Mesenchymal stem cell (in vitro differentiated cells and primary cell): Measurements from ENCODE around the gene GOLGA6L7.

Experiments used
- DNase-seq: peaks from one replicate; pipeline ENCODE4 v3.0.0-alpha.2; 2013
- H2AFZ ChIP-seq: one replicate; pipeline ENCODE4 v1.6.1; 2013; ENCODE audit warnings: low read depth, mild to moderate bottlenecking, control low read depth, inconsistent platforms, low read length, moderate library complexity
- H2AK5ac ChIP-seq: 2 replicates; pipeline ENCODE4 v1.6.1; 2013; ENCODE audit warnings: low read length, moderate library complexity, mild to moderate bottlenecking, inconsistent platforms; ENCODE audit not compliant: severe bottlenecking
- H2BK120ac ChIP-seq: one replicate; pipeline ENCODE4 v1.6.1; 2013; ENCODE audit warnings: low read depth, mild to moderate bottlenecking, inconsistent platforms, low read length, moderate library complexity
- H2BK12ac ChIP-seq, 2 experiments: one replicate each; pipeline ENCODE4 v1.6.1; 2013; ENCODE audit warnings: inconsistent platforms in 2 of 2, low read length in 2 of 2, mild to moderate bottlenecking in 2 of 2, moderate library complexity in 2 of 2, control low read depth in 1 of 2
- H2BK15ac ChIP-seq: one replicate; pipeline ENCODE4 v1.6.1; 2013; ENCODE audit warnings: mild to moderate bottlenecking, low read depth, inconsistent platforms; ENCODE audit not compliant: poor library complexity, severe bottlenecking
- H2BK5ac ChIP-seq: 2 replicates; pipeline ENCODE4 v1.6.1; 2013; ENCODE audit warnings: low read depth, mild to moderate bottlenecking, low read length, control low read depth, inconsistent platforms; ENCODE audit not compliant: poor library complexity, severe bottlenecking
- H3K14ac ChIP-seq, 2 experiments: one replicate each; pipeline ENCODE4 v1.6.1; 2013; ENCODE audit warnings: inconsistent platforms in 2 of 2, low read length in 2 of 2, control low read depth in 1 of 2, mild to moderate bottlenecking in 1 of 2, moderate library complexity in 1 of 2
- H3K18ac ChIP-seq, 2 experiments: one replicate each; pipeline ENCODE4 v1.6.1; 2013; ENCODE audit warnings: inconsistent platforms in 2 of 2, low read length in 2 of 2, control low read depth in 1 of 2, low read depth in 1 of 2, mild to moderate bottlenecking in 1 of 2
- H3K23ac ChIP-seq, 2 experiments: one replicate each; pipeline ENCODE4 v1.6.1; 2013; ENCODE audit warnings: inconsistent platforms in 2 of 2, low read length in 2 of 2, mild to moderate bottlenecking in 2 of 2, moderate library complexity in 2 of 2, control low read depth in 1 of 2
- H3K27ac ChIP-seq: 2 replicates; pipeline ENCODE4 v1.5.1; 2013; ENCODE audit warnings: mild to moderate bottlenecking, moderate library complexity, low read length, control low read depth, inconsistent platforms; ENCODE audit not compliant: poor library complexity, severe bottlenecking
- H3K27me3 ChIP-seq, 2 experiments: 2 replicates each; pipeline versions ENCODE4 v1.6.1 to v1.7.0; 2013; ENCODE audit warnings: low read length in 2 of 2, mild to moderate bottlenecking in 2 of 2, moderate library complexity in 2 of 2, control low read depth in 1 of 2, inconsistent platforms in 1 of 2; ENCODE audit not compliant: control insufficient read depth in 1 of 2, insufficient read depth in 1 of 2
- H3K36me3 ChIP-seq, 2 experiments: 2 replicates each; pipeline versions ENCODE4 v1.6.1 to v1.7.0; 2013; ENCODE audit warnings: low read length in 2 of 2, control low read depth in 1 of 2, inconsistent platforms in 1 of 2, low read depth in 1 of 2, mild to moderate bottlenecking in 1 of 2; ENCODE audit not compliant: insufficient read depth in 2 of 2, control insufficient read depth in 1 of 2
- H3K4ac ChIP-seq, 2 experiments: one replicate each; pipeline ENCODE4 v1.6.1; 2013; ENCODE audit warnings: inconsistent platforms in 2 of 2, low read length in 2 of 2, mild to moderate bottlenecking in 2 of 2, moderate library complexity in 2 of 2, control low read depth in 1 of 2, low read depth in 1 of 2
- H3K4me1 ChIP-seq: 2 replicates; pipeline ENCODE4 v1.6.1; 2013; ENCODE audit warnings: low read depth, low read length, control low read depth; ENCODE audit not compliant: control insufficient read depth, insufficient read depth
- H3K4me2 ChIP-seq: 2 replicates; pipeline ENCODE4 v1.6.1; 2013; ENCODE audit warnings: low read length, mild to moderate bottlenecking, inconsistent platforms; ENCODE audit not compliant: poor library complexity, severe bottlenecking
- H3K4me3 ChIP-seq, 2 experiments: 2 replicates each; pipeline versions ENCODE4 v1.5.1 to v1.7.0; 2013; ENCODE audit warnings: low read length in 2 of 2, mild to moderate bottlenecking in 2 of 2, control low read depth in 1 of 2, low read depth in 1 of 2; ENCODE audit not compliant: insufficient read depth in 1 of 2
- H3K79me1 ChIP-seq: replicated peaks from 2 replicates; pipeline ENCODE4 v1.6.1; 2013; ENCODE audit warnings: mild to moderate bottlenecking, control low read depth, low read length, inconsistent platforms; ENCODE audit not compliant: poor library complexity, severe bottlenecking
- H3K9ac ChIP-seq: 2 replicates; pipeline ENCODE4 v1.7.0; 2013; ENCODE audit warnings: mild to moderate bottlenecking, low read length, moderate library complexity
- H3K9me3 ChIP-seq: 2 replicates; pipeline ENCODE4 v1.7.0; 2013; ENCODE audit warnings: mild to moderate bottlenecking, low read length; ENCODE audit not compliant: control insufficient read depth
- H4K8ac ChIP-seq: one replicate; pipeline ENCODE4 v1.6.1; 2013; ENCODE audit warnings: inconsistent platforms, mild to moderate bottlenecking, low read length, moderate library complexity
- H4K91ac ChIP-seq: one replicate; pipeline ENCODE4 v1.6.1; 2013; ENCODE audit warnings: mild to moderate bottlenecking, low read length, inconsistent platforms
- WGBS: methylation state at CpG from one replicate; pipeline ENCODE4 v1.1.7; 2013; ENCODE audit warnings: mixed read lengths; 5-methylcytosine and 5-hydroxymethylcytosine counted together

GOLGA6L7 gene

DNA sequence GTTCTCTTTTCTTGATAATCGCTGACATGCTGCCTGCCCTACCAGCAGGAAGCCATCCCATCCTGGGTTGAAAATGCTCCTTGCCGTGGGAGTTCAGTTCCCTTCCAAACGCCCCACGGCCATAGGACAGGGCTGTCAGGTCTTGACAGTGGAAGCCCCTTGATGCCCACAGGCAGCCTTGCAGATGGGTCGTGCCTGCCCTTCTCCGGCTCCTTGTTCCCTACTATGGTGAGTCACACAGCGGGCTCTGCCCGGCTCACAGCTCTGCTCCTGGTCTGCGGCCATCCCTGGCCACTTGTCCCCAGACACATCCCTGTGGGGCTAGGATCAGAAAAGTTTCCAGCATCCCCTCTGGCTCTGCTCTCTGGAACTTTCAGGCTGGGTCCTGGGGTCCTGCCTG lies 31.1 kb upstream of the GOLGA6L7 start:
- Histone ChIP-seq H3K9me3 (no peaks in the 10 kb centered on the region), H3K36me3 (no peaks in the 10 kb centered on the region), H3K27me3 (peaks cover 0 to 26% of the 10 kb centered on the region in 2 experiments), H3K4me2 (no peak overlapping the region), H3K9ac (no peak overlapping the region), H2BK5ac (no peak overlapping the region), H3K18ac (no peak overlapping the region), H3K4me3 (no peak overlapping the region), H2AFZ (no peak overlapping the region), H3K23ac (no peak overlapping the region), H4K91ac (no peak overlapping the region), H2AK5ac (no peak overlapping the region), H3K4me1 (no peaks in the 10 kb centered on the region), H2BK12ac (no peak overlapping the region), H3K14ac (no peak overlapping the region), H4K8ac (no peak overlapping the region), H3K79me1 (no peaks in the 10 kb centered on the region), H3K27ac (no peak overlapping the region), H2BK15ac (no peak overlapping the region), H3K4ac (no peak overlapping the region), H2BK120ac (no peak overlapping the region)
- DNase-seq: no peak
- 90% methylated on average over 9 of the region's 9 CpGs for WGBS

DNA sequence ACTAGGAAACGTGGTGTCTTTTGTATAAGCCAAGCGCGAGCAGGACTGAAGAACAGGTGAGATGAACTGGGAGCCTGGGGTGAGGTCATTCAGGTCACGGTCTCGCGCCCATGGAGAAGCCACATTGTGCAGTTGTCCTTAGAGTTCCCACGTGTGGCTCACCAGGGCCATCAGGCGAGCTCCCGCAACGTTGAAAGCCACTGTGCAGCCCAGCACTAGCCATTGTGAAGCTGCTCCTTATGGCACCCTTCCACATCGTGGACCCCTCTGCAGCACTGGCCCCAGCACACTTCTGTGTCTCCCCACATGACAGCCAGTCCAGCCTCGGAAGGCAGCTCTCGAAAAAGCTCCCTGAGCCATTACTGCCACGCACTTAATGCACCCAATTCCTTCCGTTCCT lies 29.8 kb upstream of the GOLGA6L7 start:
- Histone ChIP-seq H4K8ac (no peak overlapping the region), H3K27ac (no peak overlapping the region), H2BK120ac (no peak overlapping the region), H3K36me3 (no peaks in the 10 kb centered on the region), H3K14ac (peak overlapping the region in 1 of 2 experiments; percentile 55), H2BK12ac (no peak overlapping the region), H3K23ac (peak overlapping the region in 1 of 2 experiments; percentile 86), H3K4me2 (no peak overlapping the region), H3K4ac (no peak overlapping the region), H3K79me1 (no peaks in the 10 kb centered on the region), H3K27me3 (peaks cover 0 to 19% of the 10 kb centered on the region in 2 experiments), H2BK5ac (no peak overlapping the region), H2BK15ac (no peak overlapping the region), H3K9ac (no peak overlapping the region), H2AFZ (no peak overlapping the region), H3K18ac (no peak overlapping the region), H4K91ac (no peak overlapping the region), H2AK5ac (no peak overlapping the region), H3K4me1 (peaks cover 1% of the 10 kb centered on the region), H3K4me3 (no peak overlapping the region), H3K9me3 (no peaks in the 10 kb centered on the region)
- no peak for DNase-seq
- 88% methylated on average over 15 of the region's 15 CpGs for WGBS

- no peak overlapping the region for H3K23ac ChIP-seq
- peaks cover 4% of the 10 kb centered on the region for H3K9me3 ChIP-seq
- no peak overlapping the region for H3K14ac ChIP-seq
- no peak overlapping the region for H3K4me3 ChIP-seq
- H2BK120ac ChIP-seq: no peak overlapping the region
- H3K4me2 ChIP-seq: no peak overlapping the region
- WGBS: 80% methylated on average over 8 of the region's 8 CpGs
- H4K8ac ChIP-seq: no peak overlapping the region
- H2AFZ ChIP-seq: no peak overlapping the region
- H2BK15ac ChIP-seq: no peak overlapping the region
- no peak overlapping the region for H3K4ac ChIP-seq
- H3K79me1 ChIP-seq: no peaks in the 10 kb centered on the region
- H2AK5ac ChIP-seq: no peak overlapping the region
- H4K91ac ChIP-seq: no peak overlapping the region
- H2BK5ac ChIP-seq: no peak overlapping the region
- no peak overlapping the region for H2BK12ac ChIP-seq
- H3K4me1 ChIP-seq: peaks cover 1% of the 10 kb centered on the region
- DNase-seq: no peak
- no peak overlapping the region for H3K18ac ChIP-seq
- peaks cover 0 to 18% of the 10 kb centered on the region in 2 experiments for H3K27me3 ChIP-seq
- H3K27ac ChIP-seq: no peak overlapping the region
- H3K9ac ChIP-seq: no peak overlapping the region
- no peaks in the 10 kb centered on the region for H3K36me3 ChIP-seq
These were observed 28.4 kb upstream of the GOLGA6L7 start for GRCh38 chr15:28876845-28877185.

GRCh38 chr15:28876131-28876844 lies 27.8 kb upstream of the GOLGA6L7 start:
- Histone ChIP-seq H3K27ac (no peak overlapping the region), H3K36me3 (no peaks in the 10 kb centered on the region), H3K4me1 (peaks cover 1% of the 10 kb centered on the region), H2AFZ (no peak overlapping the region), H2BK15ac (no peak overlapping the region), H4K8ac (no peak overlapping the region), H2BK120ac (no peak overlapping the region), H3K4ac (no peak overlapping the region), H3K14ac (no peak overlapping the region), H4K91ac (no peak overlapping the region), H2BK5ac (no peak overlapping the region), H3K9me3 (peaks cover 7% of the 10 kb centered on the region), H3K4me2 (no peak overlapping the region), H3K23ac (no peak overlapping the region), H3K18ac (no peak overlapping the region), H2BK12ac (no peak overlapping the region), H3K9ac (no peak overlapping the region), H3K79me1 (no peaks in the 10 kb centered on the region), H3K27me3 (peaks cover 0 to 18% of the 10 kb centered on the region in 2 experiments), H2AK5ac (no peak overlapping the region), H3K4me3 (no peak overlapping the region)
- no peak for DNase-seq
- 69% methylated on average over 14 of the region's 14 CpGs for WGBS
